Hematopoietic multipotent progenitor cell treated with erythropoietin and hydrocortisone succinate and interleukin-3 and kit ligand, for 17 days (in vitro differentiated cells): Measurements from ENCODE around the gene CSNK1D.

Experiments used
- DNase-seq: peaks from one replicate; pipeline ENCODE4 v3.0.0-alpha.2; 2015; ENCODE audit warnings: low spot score

Gene CSNK1D

DNA sequence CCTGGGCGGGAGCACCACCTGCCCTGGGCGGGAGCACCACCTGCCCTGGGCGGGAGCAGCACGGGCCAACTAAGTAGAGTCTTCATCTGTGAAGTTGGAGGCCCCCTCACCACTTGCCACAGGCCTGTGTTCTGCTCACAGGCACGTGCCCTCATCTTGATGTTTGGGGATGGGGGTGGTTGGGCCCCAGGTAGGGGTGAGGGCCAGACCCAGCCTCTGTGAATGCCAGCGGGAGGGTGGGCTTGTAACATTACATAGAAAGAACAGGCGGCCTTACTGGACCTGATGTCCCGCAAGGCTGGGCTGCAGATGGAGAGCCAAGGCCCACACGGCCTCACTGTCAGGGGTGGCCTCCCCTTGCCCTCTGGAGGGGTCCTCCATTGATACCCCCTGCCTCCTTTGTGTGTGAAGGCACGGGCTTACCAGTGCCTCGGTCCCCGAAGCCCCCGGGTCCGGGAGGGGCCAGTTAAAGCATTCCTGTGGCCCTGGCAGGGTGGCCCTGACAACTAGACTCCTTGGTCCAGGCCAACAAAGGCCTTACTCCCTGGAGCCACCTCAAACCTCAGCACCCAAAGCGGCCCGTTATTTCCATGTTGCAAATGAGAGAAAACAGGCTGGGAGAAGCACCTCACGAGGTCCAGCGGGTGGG is 45.7 kb downstream of the CSNK1D start:
- no peak for DNase-seq

DNA sequence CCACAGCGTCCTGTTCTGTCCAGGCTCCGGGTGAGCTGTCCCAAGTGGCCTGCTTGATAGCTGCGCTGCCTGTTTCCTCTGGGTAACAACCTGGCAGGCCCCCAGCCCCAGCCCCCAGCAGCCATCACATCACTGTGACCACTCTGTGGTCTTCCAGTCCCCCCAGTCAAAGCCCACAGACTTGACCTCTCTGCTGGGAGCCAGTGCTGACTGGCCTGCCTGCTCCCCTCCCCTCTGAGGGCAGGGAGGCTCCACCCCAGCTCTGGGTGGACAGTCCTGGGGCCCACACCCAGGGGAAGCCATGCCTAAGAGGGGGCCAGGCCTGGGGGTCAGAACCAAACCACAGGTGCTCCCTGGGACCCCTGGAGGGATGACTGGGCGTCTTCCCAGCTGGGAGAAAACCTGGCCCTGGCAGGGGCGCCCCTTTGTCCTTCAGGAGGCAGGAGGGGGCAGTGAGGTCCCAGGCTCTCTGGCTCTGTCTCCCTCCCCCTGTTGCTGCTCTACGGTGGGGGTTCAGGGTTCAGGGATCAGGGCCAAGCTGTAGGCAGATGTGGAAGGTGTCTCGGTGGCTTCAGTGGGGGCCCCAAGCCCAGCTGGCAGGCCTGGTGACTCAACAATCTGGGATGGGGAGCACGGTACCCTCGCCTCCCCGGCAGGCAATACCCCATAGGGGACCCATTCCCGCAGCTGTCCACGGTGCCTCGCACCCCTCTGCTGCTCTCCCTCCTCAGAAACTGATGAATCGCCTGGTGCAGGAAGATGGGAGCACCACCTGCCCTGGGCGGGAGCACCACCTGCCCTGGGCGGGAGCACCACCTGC is 46.5 kb downstream of the CSNK1D start:
- no peak for DNase-seq

GRCh38 chr17:82226146-82226808 is 47.2 kb downstream of the CSNK1D start:
- DNase-seq: no peak

DNA sequence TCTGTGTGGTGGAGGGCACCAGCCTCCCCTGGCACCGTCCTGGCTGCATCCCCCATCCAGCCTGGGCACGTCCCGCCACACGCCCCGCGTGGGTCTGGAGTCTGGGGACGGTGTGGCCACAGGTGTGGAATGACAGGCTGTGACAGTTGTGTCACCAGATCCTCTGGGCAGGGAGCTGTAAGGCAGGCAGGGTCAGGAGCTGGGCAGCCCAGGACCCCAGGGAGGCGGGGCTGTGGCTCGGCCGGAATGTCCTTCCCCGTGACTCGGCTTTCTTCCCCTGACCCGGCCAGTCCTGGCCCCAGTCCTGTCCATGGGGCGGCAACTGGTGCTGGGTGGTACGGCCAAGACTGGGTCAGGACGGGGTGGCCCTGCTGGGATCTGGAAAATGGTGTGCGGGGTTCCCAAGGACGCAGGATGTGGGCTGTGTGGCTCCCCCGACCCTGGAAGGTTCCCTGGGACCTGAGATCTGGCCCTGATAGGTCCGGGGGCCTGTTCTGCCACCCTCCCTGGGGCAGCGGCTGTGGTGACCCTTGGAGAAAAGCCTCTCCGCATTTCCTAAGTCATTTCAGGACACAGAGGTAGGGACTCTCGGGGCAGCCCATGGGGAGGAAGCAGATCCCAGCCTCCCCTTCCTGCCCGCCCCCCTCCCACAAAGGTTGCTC is 48.0 kb downstream of the CSNK1D start:
- DNase-seq: no peak

GRCh38 chr17:82224666-82225065 is 48.8 kb downstream of the CSNK1D start:
- no peak for DNase-seq

GRCh38 chr17:82223517-82223916 is 50.0 kb downstream of the CSNK1D start:
- DNase-seq: no peak

DNA sequence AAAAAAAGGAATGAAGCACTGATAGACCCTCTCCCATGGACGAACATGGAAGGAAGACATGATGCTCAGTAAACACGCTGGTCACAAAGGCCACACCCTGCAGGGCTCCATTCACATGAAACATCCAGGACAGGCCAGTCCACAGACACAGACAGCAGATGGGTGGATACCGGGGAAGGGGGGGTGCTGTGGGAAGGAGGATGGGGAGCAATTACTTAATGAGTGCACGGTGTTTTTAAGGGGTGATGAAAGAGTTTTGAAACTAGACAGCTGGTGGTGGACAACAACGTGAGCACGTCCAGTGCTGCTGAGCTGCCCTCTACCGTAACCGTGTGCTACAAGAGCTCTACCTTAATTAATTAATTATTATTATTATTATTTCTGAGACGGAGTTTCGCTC is 50.7 kb downstream of the CSNK1D start:
- DNase-seq: no peak

DNA sequence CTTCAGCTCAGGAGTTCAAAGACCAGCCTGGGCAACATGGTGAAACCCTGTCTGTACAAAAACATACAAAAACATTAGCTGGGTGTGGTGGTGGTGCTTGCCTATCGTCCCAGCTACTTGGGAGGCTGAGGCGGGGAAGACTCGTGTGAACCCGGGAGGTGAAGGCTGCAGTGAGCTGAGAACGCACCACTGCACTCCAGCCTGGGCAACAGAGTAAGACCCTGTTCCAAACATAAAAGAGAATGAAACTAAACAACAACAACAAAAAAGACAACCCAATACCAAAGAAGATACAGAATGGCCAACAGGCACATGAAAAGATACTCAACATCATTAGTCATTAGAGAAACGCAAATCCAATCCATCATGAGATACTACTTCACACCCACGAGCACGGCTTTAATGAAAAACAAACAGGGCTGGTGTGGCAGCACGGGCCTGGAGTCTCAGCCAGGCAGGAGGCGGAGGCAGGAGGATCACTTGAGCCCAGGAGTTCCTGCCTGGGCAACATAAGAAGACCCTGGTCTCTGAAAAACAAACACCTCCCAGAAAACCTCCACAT is 52.1 kb downstream of the CSNK1D start:
- no peak for DNase-seq

GRCh38 chr17:82219753-82220709 is 53.5 kb downstream of the CSNK1D start:
- DNase-seq: no peak

DNA sequence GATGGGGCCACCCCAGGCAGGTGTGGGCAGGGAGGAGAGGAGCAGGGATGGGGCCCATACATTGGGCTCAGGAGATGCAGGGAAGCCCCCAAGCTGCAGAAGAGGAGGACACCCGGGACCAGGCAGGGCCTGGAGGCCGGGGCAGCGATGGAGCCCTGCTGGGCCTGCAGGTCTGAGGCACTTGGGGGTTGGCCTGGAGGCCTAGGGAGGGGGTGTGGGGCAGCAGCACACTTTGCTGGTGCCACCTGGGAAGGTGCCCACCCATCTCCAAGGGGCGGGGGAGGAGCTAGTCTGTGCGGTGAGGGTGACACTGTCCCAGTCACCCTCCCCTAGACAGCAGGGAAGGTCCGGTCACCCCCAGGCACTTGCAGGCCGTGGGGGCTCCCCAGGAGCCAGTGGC is 54.4 kb downstream of the CSNK1D start:
- DNase-seq: no peak

GRCh38 chr17:82218349-82219075 is 55.0 kb downstream of the CSNK1D start:
- no peak for DNase-seq

GRCh38 chr17:82217530-82218204 is 55.8 kb downstream of the CSNK1D start:
- DNase-seq: no peak

DNA sequence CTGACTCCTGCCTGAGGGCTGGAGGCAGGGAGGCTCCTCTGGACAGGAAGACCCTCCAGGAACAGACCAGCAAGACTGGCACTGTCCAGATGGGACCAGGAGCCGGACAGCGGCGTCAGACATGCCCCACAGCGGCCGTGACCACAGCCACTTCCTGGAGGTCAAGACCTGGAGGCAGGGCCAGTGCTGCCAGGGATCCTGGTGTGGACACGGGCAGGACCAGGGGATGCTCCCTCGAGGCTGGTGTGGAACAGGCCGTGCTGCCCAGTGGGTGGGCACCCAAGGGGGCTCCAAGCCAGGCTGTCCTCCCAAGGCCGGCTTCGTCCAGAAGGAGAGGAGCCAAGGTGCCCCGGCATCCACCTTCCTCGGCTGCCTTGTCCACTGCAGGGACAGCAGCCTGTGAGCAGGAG is 56.4 kb downstream of the CSNK1D start:
- no peak for DNase-seq

GRCh38 chr17:82216301-82217119 is 57.0 kb downstream of the CSNK1D start:
- DNase-seq: peak; percentile 84

GRCh38 chr17:82215972-82216300 is 57.6 kb downstream of the CSNK1D start:
- DNase-seq: no peak

DNA sequence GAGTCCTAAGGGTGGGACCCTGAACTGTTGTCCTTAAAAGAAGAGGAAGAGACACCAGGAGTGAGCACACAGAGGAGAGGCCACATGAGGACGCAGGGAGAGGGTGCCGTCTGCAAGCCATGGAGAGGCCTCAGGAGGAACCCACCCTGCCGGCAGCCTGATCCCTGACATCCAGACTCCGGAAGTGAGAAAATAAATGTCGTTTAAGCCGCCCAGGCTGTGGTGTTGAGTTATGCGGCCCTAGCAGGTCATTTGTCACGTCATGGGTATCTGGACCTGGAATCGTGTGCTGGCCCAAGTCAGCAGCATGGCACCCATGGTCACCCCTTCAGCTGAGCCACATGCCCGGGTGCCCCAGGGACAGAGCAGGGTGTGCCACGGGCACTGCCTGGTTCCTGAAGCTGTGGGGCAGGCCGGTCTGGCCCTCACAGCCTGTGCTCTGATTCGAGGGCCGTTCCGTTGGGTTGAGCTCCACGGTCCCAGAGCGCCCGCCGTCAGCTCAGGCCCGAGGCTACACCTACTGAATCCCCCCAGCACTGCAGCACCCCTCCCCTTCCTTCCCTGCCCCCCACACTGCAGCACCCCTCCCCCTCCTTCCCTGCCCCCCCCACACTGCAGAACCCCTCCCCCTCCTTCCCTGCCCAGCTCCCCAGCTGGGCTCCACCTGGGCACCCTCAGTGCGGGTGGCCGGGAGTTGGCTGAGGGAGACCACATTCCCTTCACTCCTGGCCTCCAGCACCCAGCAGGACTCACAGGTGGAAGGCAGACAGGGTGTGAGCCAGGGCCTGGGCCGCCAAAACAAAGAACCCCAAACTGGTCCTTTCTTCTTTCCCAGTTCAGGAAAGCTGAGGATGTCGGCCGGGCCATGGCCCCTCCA is 58.2 kb downstream of the CSNK1D start:
- DNase-seq: no peak

DNA sequence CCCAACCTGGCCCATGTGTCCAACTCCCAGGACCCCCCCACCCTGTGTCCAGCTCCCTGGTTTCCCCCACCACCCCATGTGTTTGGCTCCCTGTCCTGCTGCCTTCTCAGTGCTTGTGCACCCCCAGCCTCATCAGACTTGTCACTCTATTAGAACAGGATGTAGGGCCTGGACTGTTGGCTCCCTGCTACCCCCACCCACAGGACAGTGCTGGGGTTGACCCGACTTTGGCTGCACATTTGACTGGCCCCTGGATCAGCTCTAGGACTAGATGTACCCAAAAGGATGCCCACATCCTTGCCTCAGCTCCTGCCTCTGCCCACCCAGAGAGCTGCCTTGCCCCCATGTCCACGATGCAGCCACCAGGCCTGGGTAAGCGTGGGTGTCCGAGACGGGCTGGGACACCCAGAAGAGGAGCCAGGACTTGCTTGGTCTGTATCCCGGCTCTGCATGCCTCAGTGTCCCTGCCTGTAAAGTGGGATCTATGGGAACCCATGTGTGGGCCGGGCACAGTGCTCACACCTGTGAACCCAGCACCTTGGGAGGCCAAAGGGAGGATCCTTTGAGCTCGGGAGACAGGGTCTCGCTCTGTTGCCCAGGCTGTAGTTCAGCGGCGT is 59.4 kb downstream of the CSNK1D start:
- no peak for DNase-seq
